K562 (cell line): ENCODE data around the gene EDEM2. TPM values are rescaled to one million over a fixed set of nuclear protein-coding genes. Genes with fewer than 3 reads are reported as not detected.

Source experiments
- ETS2 ChIP-seq: IDR thresholded peaks from 2 replicates; pipeline ENCODE4 v1.6.1; 2016; ENCODE audit warnings: borderline replicate concordance, missing genetic modification characterization, mild to moderate bottlenecking, moderate library complexity, missing compliant biosample characterization; ENCODE audit not compliant: poor library complexity, severe bottlenecking
- FUS ChIP-seq: fragments of 200-400 bp; formaldehyde crosslinking; optimal IDR thresholded peaks from 2 replicates; pipeline ENCODE3; 2017; ENCODE audit warnings: low read depth, low read length
- POLR2A ChIP-seq: fragments of 450-650 bp; conservative IDR thresholded peaks from 2 replicates; pipeline ENCODE4 v1.6.1; 2016
- POLR2AphosphoS5 ChIP-seq: IDR thresholded peaks from 2 replicates; pipeline ENCODE4 v1.6.1; 2011; ENCODE audit warnings: mild to moderate bottlenecking, low read depth, low read length, moderate library complexity; ENCODE audit not compliant: control insufficient read depth, insufficient read depth
- RBM22 ChIP-seq: fragments of 200-400 bp; formaldehyde crosslinking; IDR thresholded peaks from 2 replicates; pipeline ENCODE4 v1.6.1; 2018; ENCODE audit warnings: low read length, low read depth; ENCODE audit not compliant: poor library complexity, severe bottlenecking
- TBL1XR1 ChIP-seq, 2 experiments: IDR thresholded peaks; 2 replicates each; pipeline ENCODE4 v1.6.1; 2012; ENCODE audit warnings: improper control_type of control experiment in 2 of 2, low read length in 2 of 2, mild to moderate bottlenecking in 1 of 2
- TEAD2 ChIP-seq: fragments of 450-650 bp; IDR thresholded peaks from 2 replicates; pipeline ENCODE4 v1.6.1; 2016; ENCODE audit warnings: missing genetic modification characterization, control low read depth, missing compliant biosample characterization
- U2AF1 ChIP-seq: fragments of 200-400 bp; formaldehyde crosslinking; optimal IDR thresholded peaks from 2 replicates; pipeline ENCODE3; 2017; ENCODE audit warnings: mild to moderate bottlenecking, low read depth, low read length, moderate library complexity
- ZFX ChIP-seq: sonication (generic); formaldehyde crosslinking; IDR thresholded peaks from 2 replicates; pipeline ENCODE4 v1.8.0; 2022; ENCODE audit warnings: mild to moderate bottlenecking, missing genetic modification reagents, moderate library complexity
- ZNF398 ChIP-seq: fragments of 250-450 bp; sonication (Bioruptor Pico); IDR thresholded peaks from 2 replicates; pipeline ENCODE4 v1.8.0; 2021; ENCODE audit warnings: moderate library complexity, mild to moderate bottlenecking, inconsistent platforms
- ZNF436 ChIP-seq: fragments of 250-450, 450-650 bp; sonication (Bioruptor Pico); formaldehyde crosslinking; IDR thresholded peaks from 2 replicates; pipeline ENCODE4 v1.7.0; 2020; ENCODE audit warnings: mild to moderate bottlenecking
- ZNF592 ChIP-seq: fragments of 450-650 bp; IDR thresholded peaks from 2 replicates; pipeline ENCODE4 v1.6.1; 2017; ENCODE audit warnings: antibody characterized with exemption, mild to moderate bottlenecking
- ZNF668 ChIP-seq: fragments of 250-450 bp; sonication (Bioruptor Pico); IDR thresholded peaks from 2 replicates; pipeline ENCODE4 v1.8.0; 2022; ENCODE audit warnings: mild to moderate bottlenecking, inconsistent platforms
- polyA plus RNA-seq, 8 experiments: library from polyadenylated mRNA; depleted of rRNA in 4 of 8; stranded (reverse) in 5 of 8; unstranded in 3 of 8; fragments of >200 nt; fragmentation: Nextera tagmentation in 2 of 8; fragmentation: Illumina TruSeq in 1 of 8; extraction: Ambion mirVana in 2 of 8; extraction: Trizol in 1 of 8; gene quantifications; 2 replicates each; pipeline versions ENCODE4 v1.2.1 to v1.2.3, GENCODE V29; 2011 to 2014; ENCODE audit warnings: inconsistent platforms in 1 of 8, missing spikeins in 1 of 8
- total RNA-seq, 7 experiments: library from RNA; depleted of rRNA in 6 of 7; stranded (reverse); fragments of >200 nt in 6 of 7; fragmentation: Illumina TruSeq in 2 of 7; extraction: Trizol in 2 of 7; gene quantifications; 2 replicates each; pipeline versions ENCODE4 v1.2.1 to v1.2.3, GENCODE V29; 2011 to 2021; ENCODE audit warnings: low replicate concordance in 1 of 7

Gene EDEM2
- total and polyA plus RNA-seq, 9 of the 15 experiments (the other 6 are each of a cell fraction or from before 2014, with no cell fraction given): 6.9 to 11.0 (median 9.7) TPM

GRCh38 chr20:35092524-35093266 lies 54.4 kb downstream of the EDEM2 start, which contains the start of gene TRPC4AP (continued):
- TF ChIP-seq ZNF436 (CRISPR knock-in tag): no peak
- no peak for TF ChIP-seq ZNF398
- TF ChIP-seq FUS: peak; percentile 63
- no peak for TF ChIP-seq TEAD2 (tag)
- TF ChIP-seq TBL1XR1 (IDR thresholded peaks at IDR 0.05; ENCODE audit: low read length in 2 of 2): no peak
- TF ChIP-seq POLR2A: peak; percentile 88
- peak; percentile 96 for TF ChIP-seq ZFX
- TF ChIP-seq RBM22: peak; percentile 68
- TF ChIP-seq ETS2 (tag): no peak
- TF ChIP-seq ZNF668 (CRISPR knock-in tag): peak; percentile 77; the same call in 1 of the 2 replicates
- peak; percentile 94 for TF ChIP-seq POLR2AphosphoS5
- TF ChIP-seq U2AF1: peak; percentile 61
- TF ChIP-seq ZNF592: peak; percentile 99
